ENCODE measurements around the gene ZNF83.
"Not testable (repeated sequence)": the region's sequence is repeated elsewhere in the genome, so short reads cannot be mapped to it uniquely, and the experiment has no call there.

The ZNF83 gene

DNA sequence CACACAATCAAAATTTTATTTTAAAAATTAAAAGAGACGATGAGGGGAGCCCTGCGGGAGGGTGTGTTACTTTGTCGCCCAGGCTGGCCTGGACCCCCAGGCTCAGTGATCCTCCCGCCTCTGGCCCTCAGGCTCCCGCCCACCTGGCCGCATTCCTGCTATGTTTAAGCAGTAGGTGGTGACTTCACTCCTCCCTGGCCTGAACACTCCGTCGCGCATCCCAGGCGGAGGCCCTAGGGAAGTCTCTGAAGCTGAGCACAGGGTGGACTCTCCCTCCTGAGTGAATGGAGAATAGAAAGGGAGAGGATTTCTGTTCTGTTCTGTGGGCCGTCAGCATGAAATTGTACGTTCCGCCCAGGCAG is 68.5 kb downstream of the ZNF83 start:
- not testable (repeated sequence) for DNase-seq (ENCODE audit: low read depth in 2 of 2)

DNA sequence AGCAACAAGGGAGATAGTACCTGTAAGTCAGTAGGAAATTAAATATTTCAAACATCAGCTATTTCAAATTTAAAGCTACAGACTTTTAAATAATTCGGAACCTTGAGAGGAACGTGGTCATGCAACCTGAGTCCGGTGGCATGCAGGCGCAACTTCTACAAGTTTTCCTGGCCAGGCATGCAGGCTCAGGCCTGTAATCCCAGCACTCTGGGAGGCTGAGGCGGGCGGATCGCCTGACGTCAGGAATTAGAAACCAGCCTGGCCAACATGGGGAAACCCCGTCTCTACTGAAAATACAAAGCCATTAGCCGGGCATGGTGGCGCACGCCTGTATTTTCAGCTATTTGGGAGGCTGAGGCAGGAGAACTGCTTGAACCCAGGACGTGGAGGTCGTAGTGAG is 70.2 kb downstream of the ZNF83 start:
- no peak for DNase-seq (ENCODE audit: low read depth in 2 of 2)

DNA sequence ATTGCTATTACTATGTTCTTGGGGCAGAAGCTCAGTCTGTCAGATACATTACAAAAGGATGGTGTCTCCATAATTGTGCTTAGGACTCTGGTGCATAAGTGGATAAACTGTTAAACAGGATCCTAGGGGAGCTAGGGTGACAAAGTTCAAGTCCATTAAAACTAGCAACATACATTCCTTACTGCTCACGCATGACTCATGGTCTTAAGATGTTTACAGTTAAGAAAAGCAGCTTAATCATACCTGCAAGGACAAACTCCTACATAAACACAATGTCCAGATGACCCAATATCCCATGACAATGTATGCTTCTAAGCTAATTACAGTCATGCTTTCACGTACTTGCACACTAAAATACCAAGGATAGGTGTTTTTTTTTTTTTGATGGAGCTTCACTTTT is 71.6 kb downstream of the ZNF83 start:
- DNase-seq (ENCODE audit: low read depth in 2 of 2), result no peak

DNA sequence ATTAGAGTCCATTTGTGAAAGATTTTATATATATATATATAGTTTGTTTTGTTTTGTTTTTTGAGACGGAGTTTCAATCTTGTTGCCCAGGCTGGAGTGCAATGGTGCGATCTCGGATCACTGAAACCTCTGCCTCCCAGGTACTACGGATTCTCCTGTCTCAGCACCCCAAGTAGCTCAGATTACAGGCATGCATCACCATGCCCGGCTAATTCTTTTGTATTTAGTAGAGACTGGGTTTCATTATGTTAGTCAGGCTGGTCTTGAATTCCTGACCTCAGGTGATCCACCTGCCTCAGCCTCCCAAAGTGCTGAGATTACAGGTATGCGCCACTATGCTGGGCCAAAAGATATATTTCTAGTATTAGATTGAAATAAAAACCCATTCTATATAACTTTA is 72.0 kb downstream of the ZNF83 start:
- no peak for DNase-seq (ENCODE audit: low read depth in 2 of 2)

Measured in stimulated activated CD4-positive, alpha-beta T cell treated with anti-CD3 and anti-CD28 coated beads, Interleukin-4, amount 100 ng/mL, for 48 hours (primary cell).